ENCODE data around the gene EFHC1. TPM values are rescaled to one million over a fixed set of nuclear protein-coding genes. Genes with fewer than 3 reads are reported as not detected.

EFHC1 gene
- polyA plus RNA-seq, 1 donor (not counting 4 experiments of a cell fraction or from before 2014, with no cell fraction given) = 20.5 TPM

DNA sequence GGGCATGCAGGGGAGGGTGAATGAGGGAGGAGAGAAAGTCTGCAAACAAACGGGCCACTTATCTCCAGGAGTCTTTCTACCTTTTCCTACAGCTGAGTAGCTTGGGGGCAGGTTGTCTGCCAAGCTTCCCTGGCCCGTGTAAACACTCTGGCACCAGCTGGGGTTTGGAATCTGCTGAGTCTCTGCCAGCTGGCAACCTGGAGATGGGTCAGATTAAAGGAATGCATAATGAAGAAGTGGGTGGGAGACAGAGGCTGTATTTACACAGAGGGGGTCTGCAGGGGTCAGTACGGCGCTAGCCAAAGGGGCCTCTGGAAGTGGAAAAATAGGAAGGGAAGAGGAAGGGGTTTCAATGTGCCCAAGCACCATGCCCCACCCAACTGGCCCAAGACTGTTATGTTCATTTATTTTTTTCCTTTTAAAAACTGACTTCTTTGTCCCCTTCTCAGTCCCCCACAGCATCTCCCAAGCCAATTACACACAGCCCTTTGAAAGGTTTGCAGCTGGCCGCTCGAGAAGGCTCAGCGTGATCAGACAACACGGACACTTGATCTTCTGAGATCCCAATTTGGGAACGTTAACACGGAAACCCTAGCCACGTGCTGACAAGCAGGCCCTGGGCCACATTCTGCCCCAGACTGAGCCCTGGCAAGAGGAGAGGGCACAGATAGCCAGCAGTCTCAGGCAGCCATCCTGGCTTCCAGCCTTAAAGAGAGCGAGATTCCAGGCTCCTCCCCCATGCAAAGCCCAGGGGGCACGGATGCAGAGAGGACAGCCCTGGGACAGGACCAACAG, 131.5 kb downstream of the EFHC1 start:
- peak overlapping the region; percentile 59 for H3K4me2 ChIP-seq (ENCODE audit: control insufficient read depth, extremely low read depth, insufficient read depth, low read depth, low read length)
- no peak for DNase-seq (ENCODE audit: low read depth, low spot score)
- no peaks in the 10 kb centered on the region for H3K27me3 ChIP-seq (ENCODE audit: control insufficient read depth, extremely low read depth, insufficient read depth, low read length)
- H3K9me3 ChIP-seq (ENCODE audit: control insufficient read depth, low read depth, low read length) = no peaks in the 10 kb centered on the region
- H4K20me1 ChIP-seq (ENCODE audit: control insufficient read depth, extremely low read depth, insufficient read depth, low read length) = no peaks in the 10 kb centered on the region
- peak overlapping the region in 2 of 3 experiments; percentile 15 to 21 for H3K4me3 ChIP-seq (ENCODE audit: control insufficient read depth in 2 of 3, extremely low read depth in 1 of 3, insufficient read depth in 2 of 3, low read depth in 1 of 3, low read length in 3 of 3)
- peak overlapping the region; percentile 8 for H2AFZ ChIP-seq (ENCODE audit: control insufficient read depth, low read length)
- H3K27ac ChIP-seq (ENCODE audit: control insufficient read depth, insufficient read depth, low read length) = peak overlapping the region; percentile 19
- H3K9me1 ChIP-seq (ENCODE audit: control insufficient read depth, extremely low read depth, insufficient read depth, low read length) = no peaks in the 10 kb centered on the region
- H3K36me3 ChIP-seq (ENCODE audit: control insufficient read depth in 2 of 2, extremely low read depth in 1 of 2, insufficient read depth in 2 of 2, low read length in 2 of 2) = no peaks in the 10 kb centered on the region
- peak overlapping the region; percentile 35 for H3K9ac ChIP-seq (ENCODE audit: control insufficient read depth, extremely low read depth, insufficient read depth, low read length)
- dilution Hi-C loops (cut with MboI; ENCODE audit: extremely low pct_ligation_motif_present, low sequenced_read_pairs) = no loop called here
- TF ChIP-seq, protein P1, sequence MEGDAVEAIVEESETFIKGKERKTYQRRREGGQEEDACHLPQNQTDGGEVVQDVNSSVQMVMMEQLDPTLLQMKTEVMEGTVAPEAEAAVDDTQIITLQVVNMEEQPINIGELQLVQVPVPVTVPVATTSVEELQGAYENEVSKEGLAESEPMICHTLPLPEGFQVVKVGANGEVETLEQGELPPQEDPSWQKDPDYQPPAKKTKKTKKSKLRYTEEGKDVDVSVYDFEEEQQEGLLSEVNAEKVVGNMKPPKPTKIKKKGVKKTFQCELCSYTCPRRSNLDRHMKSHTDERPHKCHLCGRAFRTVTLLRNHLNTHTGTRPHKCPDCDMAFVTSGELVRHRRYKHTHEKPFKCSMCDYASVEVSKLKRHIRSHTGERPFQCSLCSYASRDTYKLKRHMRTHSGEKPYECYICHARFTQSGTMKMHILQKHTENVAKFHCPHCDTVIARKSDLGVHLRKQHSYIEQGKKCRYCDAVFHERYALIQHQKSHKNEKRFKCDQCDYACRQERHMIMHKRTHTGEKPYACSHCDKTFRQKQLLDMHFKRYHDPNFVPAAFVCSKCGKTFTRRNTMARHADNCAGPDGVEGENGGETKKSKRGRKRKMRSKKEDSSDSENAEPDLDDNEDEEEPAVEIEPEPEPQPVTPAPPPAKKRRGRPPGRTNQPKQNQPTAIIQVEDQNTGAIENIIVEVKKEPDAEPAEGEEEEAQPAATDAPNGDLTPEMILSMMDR (optimal IDR thresholded peaks at IDR 0.05 in 1 of 3, IDR thresholded peaks at IDR 0.05 in 1 of 3, conservative IDR thresholded peaks at IDR 0.05 in 1 of 3; ENCODE audit: extremely low read depth in 1 of 3, insufficient read depth in 2 of 3, low read length in 3 of 3) = no peak
- TF ChIP-seq EZH2 (IDR thresholded peaks at IDR 0.05; ENCODE audit: low read length) = no peak
- peak; percentile 64 for FAIRE-seq
- peaks cover 31% of the 10 kb centered on the region for H3K4me1 ChIP-seq (ENCODE audit: control insufficient read depth, extremely low read depth, insufficient read depth, low read length)
- peaks cover 20% of the 10 kb centered on the region for H3K79me2 ChIP-seq (ENCODE audit: control insufficient read depth, insufficient read depth, low read length)

DNA sequence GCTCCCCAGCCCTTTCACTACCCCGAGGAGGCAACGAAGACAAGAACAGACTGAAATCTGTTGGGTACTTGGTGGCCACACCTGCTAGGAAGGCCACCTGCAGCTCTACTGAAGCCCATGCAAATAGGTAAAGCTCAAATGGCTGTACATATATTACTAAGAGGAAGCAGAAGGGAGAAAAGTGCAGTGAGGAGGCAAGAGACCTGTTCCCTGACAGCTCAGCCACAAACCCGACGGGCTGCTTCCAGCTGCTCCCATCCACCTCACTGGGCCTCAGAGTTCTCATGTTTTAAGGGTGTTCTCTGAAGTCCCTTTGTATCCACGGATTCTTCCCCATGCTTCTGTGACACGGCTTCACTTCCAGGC, 132.1 kb downstream of the EFHC1 start:
- no peak for FAIRE-seq
- no peaks in the 10 kb centered on the region for H3K9me3 ChIP-seq (ENCODE audit: control insufficient read depth, low read depth, low read length)
- H4K20me1 ChIP-seq (ENCODE audit: control insufficient read depth, extremely low read depth, insufficient read depth, low read length) = no peaks in the 10 kb centered on the region
- peak overlapping the region; percentile 59 for H3K4me2 ChIP-seq (ENCODE audit: control insufficient read depth, extremely low read depth, insufficient read depth, low read depth, low read length)
- H2AFZ ChIP-seq (ENCODE audit: control insufficient read depth, low read length) = peak overlapping the region; percentile 8
- no peak for TF ChIP-seq EZH2 (IDR thresholded peaks at IDR 0.05; ENCODE audit: low read length)
- TF ChIP-seq, protein P1 (optimal IDR thresholded peaks at IDR 0.05 in 1 of 3, IDR thresholded peaks at IDR 0.05 in 1 of 3, conservative IDR thresholded peaks at IDR 0.05 in 1 of 3; ENCODE audit: extremely low read depth in 1 of 3, insufficient read depth in 2 of 3, low read length in 3 of 3) = no peak
- H3K9ac ChIP-seq (ENCODE audit: control insufficient read depth, extremely low read depth, insufficient read depth, low read length) = no peak overlapping the region
- DNase-seq (ENCODE audit: low read depth, low spot score) = no peak
- H3K27ac ChIP-seq (ENCODE audit: control insufficient read depth, insufficient read depth, low read length) = peak overlapping the region; percentile 19
- peaks cover 19% of the 10 kb centered on the region for H3K79me2 ChIP-seq (ENCODE audit: control insufficient read depth, insufficient read depth, low read length)
- no peaks in the 10 kb centered on the region for H3K27me3 ChIP-seq (ENCODE audit: control insufficient read depth, extremely low read depth, insufficient read depth, low read length)
- peak overlapping the region in 1 of 3 experiments; percentile 21 for H3K4me3 ChIP-seq (ENCODE audit: control insufficient read depth in 2 of 3, extremely low read depth in 1 of 3, insufficient read depth in 2 of 3, low read depth in 1 of 3, low read length in 3 of 3)
- H3K9me1 ChIP-seq (ENCODE audit: control insufficient read depth, extremely low read depth, insufficient read depth, low read length) = no peaks in the 10 kb centered on the region
- peaks cover 31% of the 10 kb centered on the region for H3K4me1 ChIP-seq (ENCODE audit: control insufficient read depth, extremely low read depth, insufficient read depth, low read length)
- dilution Hi-C loops (cut with MboI; ENCODE audit: extremely low pct_ligation_motif_present, low sequenced_read_pairs) = no loop called here
- H3K36me3 ChIP-seq (ENCODE audit: control insufficient read depth in 2 of 2, extremely low read depth in 1 of 2, insufficient read depth in 2 of 2, low read length in 2 of 2) = no peaks in the 10 kb centered on the region

Measured in keratinocyte (primary cell).